Body of pancreas (tissue), 4 donors: Measurements from ENCODE around the gene OR52E4. TPM values are rescaled to one million over a fixed set of nuclear protein-coding genes. Genes with fewer than 3 reads are reported as not detected.

Experiments used
- ATAC-seq: fragments of 150-250 bp; one replicate; pipeline ENCODE4 v1.9.1; 2016
- DNase-seq, 4 donors: peaks; one replicate each; pipeline ENCODE4 v3.0.0-alpha.2; 2019
- H3K27ac ChIP-seq, 4 donors: fragments of 200-600 bp; sonication (generic); 1 replicate in 3 of 4; 2 replicates in 1 of 4; pipeline versions ENCODE4 v1.5.1 to v1.6.1; 2016 to 2019; ENCODE audit warnings: mild to moderate bottlenecking in 1 of 4, mixed read lengths in 1 of 4, moderate library complexity in 1 of 4
- H3K27me3 ChIP-seq, 2 donors: fragments of 200-600 bp; sonication (generic); one replicate each; pipeline ENCODE4 v1.6.0; 2016; ENCODE audit warnings: mild to moderate bottlenecking in 1 of 2
- H3K36me3 ChIP-seq, 2 donors: fragments of 200-600 bp; sonication (generic); replicated peaks in 1 of 2; 2 replicates each; pipeline ENCODE4 v1.5.1; 2016; ENCODE audit warnings: low read depth in 2 of 2; ENCODE audit not compliant: insufficient read depth in 1 of 2
- H3K4me1 ChIP-seq: fragments of 200-600 bp; sonication (generic); one replicate; pipeline ENCODE4 v1.6.0; 2016
- H3K4me3 ChIP-seq, 2 donors: fragments of 200-600 bp; sonication (generic); 1 replicate in 1 of 2; 2 replicates in 1 of 2; pipeline ENCODE4 v1.5.1; 2016 to 2019
- H3K9me3 ChIP-seq, 3 donors: fragments of 200-600 bp; sonication (generic); 1 replicate in 2 of 3; 2 replicates in 1 of 3; pipeline ENCODE4 v1.5.1; 2016
- CTCF ChIP-seq, 7 experiments: fragments of 450-650 bp in 4 of 7; fragments of 200-600 bp in 3 of 7; sonication (generic) in 3 of 7; IDR thresholded peaks; one replicate each; pipeline ENCODE4 v1.5.1; 2016 to 2019; ENCODE audit warnings: antibody characterized with exemption in 7 of 7
- POLR2A ChIP-seq, 3 donors: fragments of 450-650 bp; IDR thresholded peaks; one replicate each; pipeline ENCODE4 v1.6.1; 2016; ENCODE audit warnings: antibody characterized with exemption in 3 of 3, mild to moderate bottlenecking in 2 of 3
- WGBS, 2 donors: methylation state at CpG; one replicate each; pipeline ENCODE4 v1.1.5; 2017; 5-methylcytosine and 5-hydroxymethylcytosine counted together
- intact Hi-C: fragments of 100-400 bp; cut with DNase I; formaldehyde crosslinking; loops from one replicate; pipeline ENCODE4 v1.15.1; 2023
- total RNA-seq, 2 donors: library from RNA; depleted of rRNA; stranded (reverse); fragments of >200 nt; gene quantifications; one replicate each; pipeline ENCODE4 v1.1.0, GENCODE V29; 2016

OR52E4 gene
- total RNA-seq, 2 donors from 2014 or later, result not detected

GRCh38 chr11:5878564-5878963 is 1.9 kb upstream of the OR52E4 start:
- no peaks in the 10 kb centered on the region for H3K4me1 ChIP-seq
- DNase-seq (no peak), ATAC-seq (no peak)
- no peak for TF ChIP-seq POLR2A (IDR thresholded peaks at IDR 0.05)
- TF ChIP-seq CTCF (IDR thresholded peaks at IDR 0.05), result no peak
- intact Hi-C loops, result no loop called here
- H3K9me3 ChIP-seq, result no peaks in the 10 kb centered on the region
- no peak overlapping the region for H3K27ac ChIP-seq
- WGBS, 2 donors, result 58 to 74% methylated on average over 2 of the region's 2 CpGs
- H3K36me3 ChIP-seq, result no peaks in the 10 kb centered on the region
- H3K4me3 ChIP-seq, result no peak overlapping the region
- H3K27me3 ChIP-seq, result no peaks in the 10 kb centered on the region

- DNase-seq, result no peak
- Histone ChIP-seq H3K9me3 (no peaks in the 10 kb centered on the region), H3K4me1 (no peaks in the 10 kb centered on the region), H3K36me3 (no peaks in the 10 kb centered on the region), H3K27ac (no peak overlapping the region), H3K27me3 (no peaks in the 10 kb centered on the region), H3K4me3 (no peak overlapping the region)
- intact Hi-C loops, result no loop called here
- TF ChIP-seq POLR2A (IDR thresholded peaks at IDR 0.05), result no peak
- ATAC-seq, result no peak
Measured at GRCh38 chr11:5881756-5882155, 1.3 kb downstream of the OR52E4 start.

GRCh38 chr11:5887172-5887571 is 6.7 kb downstream of the OR52E4 start:
- WGBS, 2 donors, result 47 to 55% methylated on average over 3 of the region's 3 CpGs

GRCh38 chr11:5887661-5888060 is 7.2 kb downstream of the OR52E4 start:
- intact Hi-C loops, result no loop called here
- no peak for DNase-seq
- no peak for TF ChIP-seq CTCF (IDR thresholded peaks at IDR 0.05)
- no peak for TF ChIP-seq POLR2A (IDR thresholded peaks at IDR 0.05)
- Histone ChIP-seq H3K4me3 (no peak overlapping the region), H3K9me3 (no peaks in the 10 kb centered on the region), H3K27me3 (no peaks in the 10 kb centered on the region), H3K27ac (no peak overlapping the region), H3K36me3 (no peaks in the 10 kb centered on the region), H3K4me1 (no peaks in the 10 kb centered on the region)
- ATAC-seq, result no peak
- 54 to 58% methylated on average over 1 of the region's 1 CpG for WGBS, 2 donors

More at GRCh38 chr11:5887172-5887571, 6.7 kb downstream of the OR52E4 start:
- ATAC-seq, result no peak
- H3K4me3 ChIP-seq, result no peak overlapping the region
- no peak for DNase-seq
- intact Hi-C loops, result no loop called here
- H3K9me3 ChIP-seq, result no peaks in the 10 kb centered on the region
- H3K36me3 ChIP-seq, result no peaks in the 10 kb centered on the region
- no peaks in the 10 kb centered on the region for H3K27me3 ChIP-seq
- no peak overlapping the region for H3K27ac ChIP-seq
- TF ChIP-seq POLR2A (IDR thresholded peaks at IDR 0.05), result no peak
- no peak for TF ChIP-seq CTCF (IDR thresholded peaks at IDR 0.05)
- H3K4me1 ChIP-seq, result no peaks in the 10 kb centered on the region

- TF ChIP-seq POLR2A (IDR thresholded peaks at IDR 0.05) (no peak), CTCF (IDR thresholded peaks at IDR 0.05) (peak in 6 of 7 experiments; percentile 18 to 33 (median 24))
- no peak for DNase-seq
- H3K36me3 ChIP-seq, result no peaks in the 10 kb centered on the region
- H3K27ac ChIP-seq, result no peak overlapping the region
- WGBS, 2 donors, result 52 to 58% methylated on average over 4 of the region's 4 CpGs
- ATAC-seq, result no peak
- H3K27me3 ChIP-seq, result no peaks in the 10 kb centered on the region
- intact Hi-C loops, result no loop called here
- H3K9me3 ChIP-seq, result no peaks in the 10 kb centered on the region
- no peaks in the 10 kb centered on the region for H3K4me1 ChIP-seq
- no peak overlapping the region for H3K4me3 ChIP-seq
Measured at GRCh38 chr11:5891216-5891800, 10.9 kb downstream of the OR52E4 start.
